ENCODE results near the gene PRAME.
"Not testable (repeated sequence)": the region's sequence is repeated elsewhere in the genome, so short reads cannot be mapped to it uniquely, and the experiment has no call there.

Gene PRAME

GRCh38 chr22:22558972-22559603 is at the start of gene PRAME:
TSS of gene PRAME (minus strand) at chr22:22559265. CDS start at chr22:22556832, 2,433 bp downstream.
- peak; percentile 42 for DNase-seq (ENCODE audit: low spot score)

- DNase-seq (ENCODE audit: low spot score): not testable (repeated sequence)
Measured at GRCh38 chr22:22608022-22608421, 49.0 kb upstream of the PRAME start.

GRCh38 chr22:22605074-22605404 is 46.0 kb upstream of the PRAME start:
- DNase-seq (ENCODE audit: low spot score): no peak

- no peak for DNase-seq (ENCODE audit: low spot score)
Measured at GRCh38 chr22:22604326-22605073, 45.4 kb upstream of the PRAME start.

- DNase-seq (ENCODE audit: low spot score): no peak
Measured at GRCh38 chr22:22603470-22603947, 44.4 kb upstream of the PRAME start.

- DNase-seq (ENCODE audit: low spot score): no peak
Measured at GRCh38 chr22:22600531-22601261, 41.6 kb upstream of the PRAME start.

GRCh38 chr22:22599248-22599647 is 40.2 kb upstream of the PRAME start:
- DNase-seq (ENCODE audit: low spot score): no peak

- no peak for DNase-seq (ENCODE audit: low spot score)
Measured at GRCh38 chr22:22598144-22598543, 39.1 kb upstream of the PRAME start.

- no peak for DNase-seq (ENCODE audit: low spot score)
Measured at GRCh38 chr22:22595001-22595835, 36.2 kb upstream of the PRAME start.

- DNase-seq (ENCODE audit: low spot score): peak; percentile 77
Measured at GRCh38 chr22:22593964-22594656, 35.0 kb upstream of the PRAME start.

- no peak for DNase-seq (ENCODE audit: low spot score)
Measured at GRCh38 chr22:22593250-22593649, 34.2 kb upstream of the PRAME start.

- no peak for DNase-seq (ENCODE audit: low spot score)
Measured at GRCh38 chr22:22591348-22592299, 32.6 kb upstream of the PRAME start.

- DNase-seq (ENCODE audit: low spot score): no peak
Measured at GRCh38 chr22:22590136-22590891, 31.2 kb upstream of the PRAME start.

GRCh38 chr22:22588485-22589164 is 29.6 kb upstream of the PRAME start:
- peak; percentile 26 for DNase-seq (ENCODE audit: low spot score)

GRCh38 chr22:22587577-22588188 is 28.6 kb upstream of the PRAME start:
- no peak for DNase-seq (ENCODE audit: low spot score)

- no peak for DNase-seq (ENCODE audit: low spot score)
Measured at GRCh38 chr22:22584722-22585121, 25.7 kb upstream of the PRAME start.

GRCh38 chr22:22583030-22583429 is 24.0 kb upstream of the PRAME start:
- DNase-seq (ENCODE audit: low spot score): no peak

- DNase-seq (ENCODE audit: low spot score): not testable (repeated sequence)
Measured at GRCh38 chr22:22581524-22581923, 22.5 kb upstream of the PRAME start.

Data from kidney capillary endothelial cell (primary cell).